Hepatic stellate cell (primary cell): ENCODE measurements around the gene C1QTNF7.

ENCODE experiments used
- DNase-seq: peaks from one replicate; pipeline ENCODE4 v3.0.0; 2011; ENCODE audit warnings: low spot score

C1QTNF7 gene

GRCh38 chr4:15427701-15428100, at the start of gene C1QTNF7:
TSS of gene C1QTNF7 (plus strand) at chr4:15428033. CDS start at chr4:15435744, 7,711 bp downstream.
- DNase-seq = no peak

- DNase-seq = no peak
Measured at GRCh38 chr4:15378062-15378461, 49.8 kb upstream of the C1QTNF7 start.

GRCh38 chr4:15378493-15378892, 49.3 kb upstream of the C1QTNF7 start:
- DNase-seq = no peak

GRCh38 chr4:15381806-15382338, 46.0 kb upstream of the C1QTNF7 start:
- no peak for DNase-seq

- DNase-seq = no peak
Measured at GRCh38 chr4:15382669-15383273, 45.1 kb upstream of the C1QTNF7 start.

GRCh38 chr4:15385515-15385914, 42.3 kb upstream of the C1QTNF7 start:
- no peak for DNase-seq

GRCh38 chr4:15385928-15386327, 41.9 kb upstream of the C1QTNF7 start:
- DNase-seq = no peak

GRCh38 chr4:15390494-15390893, 37.3 kb upstream of the C1QTNF7 start:
- no peak for DNase-seq

- no peak for DNase-seq
Measured at GRCh38 chr4:15392053-15392805, 35.6 kb upstream of the C1QTNF7 start.

GRCh38 chr4:15395311-15395710, 32.5 kb upstream of the C1QTNF7 start:
- DNase-seq = no peak

GRCh38 chr4:15396157-15396800, 31.6 kb upstream of the C1QTNF7 start:
- DNase-seq = no peak

- DNase-seq = no peak
Measured at GRCh38 chr4:15398001-15398400, 29.8 kb upstream of the C1QTNF7 start.

- no peak for DNase-seq
Measured at GRCh38 chr4:15398732-15399131, 29.1 kb upstream of the C1QTNF7 start.

GRCh38 chr4:15400226-15400625, 27.6 kb upstream of the C1QTNF7 start:
- DNase-seq = no peak

GRCh38 chr4:15400981-15401671, 26.7 kb upstream of the C1QTNF7 start:
- peak; percentile 53 for DNase-seq

- peak; percentile 17 for DNase-seq
Measured at GRCh38 chr4:15402146-15402545, 25.7 kb upstream of the C1QTNF7 start.

- no peak for DNase-seq
Measured at GRCh38 chr4:15402974-15403373, 24.9 kb upstream of the C1QTNF7 start.

GRCh38 chr4:15405018-15405417, 22.8 kb upstream of the C1QTNF7 start:
- DNase-seq = no peak

GRCh38 chr4:15410750-15411149, 17.1 kb upstream of the C1QTNF7 start:
- DNase-seq = no peak

- DNase-seq = no peak
Measured at GRCh38 chr4:15412461-15412860, 15.4 kb upstream of the C1QTNF7 start.

GRCh38 chr4:15413010-15413622, 14.7 kb upstream of the C1QTNF7 start:
- DNase-seq = no peak

- no peak for DNase-seq
Measured at GRCh38 chr4:15413623-15414019, 14.2 kb upstream of the C1QTNF7 start.
